D721Med (cell line): ENCODE data around the gene EID1.

ENCODE experiments used
- DNase-seq: peaks from one replicate; pipeline ENCODE4 v3.0.0; 2011; ENCODE audit warnings: low spot score; ENCODE audit not compliant: insufficient read length
- FAIRE-seq: peaks from 2 replicates; lab custom pipeline; 2011; peaks lifted over from hg19 to GRCh38; lab: Jason Lieb, UNC
- TF ChIP-seq, protein P1 (sequence below): IDR thresholded peaks from 2 replicates; pipeline ENCODE4 v1.5.1; 2012; ENCODE audit warnings: mild to moderate bottlenecking, control low read depth; ENCODE audit not compliant: insufficient read depth; ENCODE audit errors: missing control alignments

The EID1 gene, protein sequence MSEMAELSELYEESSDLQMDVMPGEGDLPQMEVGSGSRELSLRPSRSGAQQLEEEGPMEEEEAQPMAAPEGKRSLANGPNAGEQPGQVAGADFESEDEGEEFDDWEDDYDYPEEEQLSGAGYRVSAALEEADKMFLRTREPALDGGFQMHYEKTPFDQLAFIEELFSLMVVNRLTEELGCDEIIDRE

DNA sequence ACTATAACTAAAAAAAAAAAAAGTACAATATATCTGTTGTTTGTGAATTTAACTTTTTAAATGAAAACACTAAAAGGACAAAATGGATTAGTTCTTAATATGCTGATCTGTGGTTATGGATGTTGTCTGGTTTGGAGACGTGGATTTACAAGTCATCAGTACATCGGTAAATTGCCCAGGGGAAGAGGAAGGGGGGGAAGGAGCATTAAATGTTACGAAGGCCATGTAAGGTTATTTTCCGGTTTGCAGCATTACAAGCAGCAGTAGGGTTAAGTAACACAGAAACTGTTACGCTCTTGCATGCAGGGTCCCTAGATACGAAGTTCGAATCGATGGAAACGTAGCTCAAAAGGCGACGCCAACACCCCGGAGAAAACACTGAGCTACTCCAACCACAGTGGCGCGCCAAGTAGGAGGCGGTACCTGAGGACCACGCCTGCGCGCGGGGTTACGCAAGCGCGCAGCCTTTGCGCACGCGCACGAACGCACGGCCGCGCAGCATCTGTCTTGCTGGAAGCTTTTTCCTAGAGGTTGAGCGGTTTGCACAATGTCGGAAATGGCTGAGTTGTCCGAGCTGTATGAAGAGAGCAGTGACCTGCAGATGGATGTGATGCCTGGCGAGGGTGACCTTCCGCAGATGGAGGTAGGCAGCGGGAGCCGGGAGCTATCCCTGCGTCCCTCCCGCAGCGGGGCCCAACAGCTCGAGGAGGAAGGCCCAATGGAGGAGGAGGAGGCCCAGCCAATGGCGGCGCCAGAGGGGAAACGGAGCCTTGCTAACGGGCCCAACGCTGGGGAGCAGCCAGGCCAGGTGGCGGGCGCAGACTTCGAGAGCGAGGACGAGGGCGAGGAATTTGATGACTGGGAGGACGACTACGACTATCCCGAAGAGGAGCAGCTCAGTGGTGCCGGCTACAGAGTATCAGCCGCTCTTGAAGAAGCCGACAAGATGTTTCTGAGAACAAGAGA is at the start of gene EID1:
TSS of gene EID1 (plus strand) at position 505 of the 966 bp plus-strand sequence. CDS start at position 548, 43 bp downstream.
- FAIRE-seq, result no peak
- DNase-seq, result peak; percentile 61
- TF ChIP-seq, protein P1, sequence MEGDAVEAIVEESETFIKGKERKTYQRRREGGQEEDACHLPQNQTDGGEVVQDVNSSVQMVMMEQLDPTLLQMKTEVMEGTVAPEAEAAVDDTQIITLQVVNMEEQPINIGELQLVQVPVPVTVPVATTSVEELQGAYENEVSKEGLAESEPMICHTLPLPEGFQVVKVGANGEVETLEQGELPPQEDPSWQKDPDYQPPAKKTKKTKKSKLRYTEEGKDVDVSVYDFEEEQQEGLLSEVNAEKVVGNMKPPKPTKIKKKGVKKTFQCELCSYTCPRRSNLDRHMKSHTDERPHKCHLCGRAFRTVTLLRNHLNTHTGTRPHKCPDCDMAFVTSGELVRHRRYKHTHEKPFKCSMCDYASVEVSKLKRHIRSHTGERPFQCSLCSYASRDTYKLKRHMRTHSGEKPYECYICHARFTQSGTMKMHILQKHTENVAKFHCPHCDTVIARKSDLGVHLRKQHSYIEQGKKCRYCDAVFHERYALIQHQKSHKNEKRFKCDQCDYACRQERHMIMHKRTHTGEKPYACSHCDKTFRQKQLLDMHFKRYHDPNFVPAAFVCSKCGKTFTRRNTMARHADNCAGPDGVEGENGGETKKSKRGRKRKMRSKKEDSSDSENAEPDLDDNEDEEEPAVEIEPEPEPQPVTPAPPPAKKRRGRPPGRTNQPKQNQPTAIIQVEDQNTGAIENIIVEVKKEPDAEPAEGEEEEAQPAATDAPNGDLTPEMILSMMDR, result no peak

DNA sequence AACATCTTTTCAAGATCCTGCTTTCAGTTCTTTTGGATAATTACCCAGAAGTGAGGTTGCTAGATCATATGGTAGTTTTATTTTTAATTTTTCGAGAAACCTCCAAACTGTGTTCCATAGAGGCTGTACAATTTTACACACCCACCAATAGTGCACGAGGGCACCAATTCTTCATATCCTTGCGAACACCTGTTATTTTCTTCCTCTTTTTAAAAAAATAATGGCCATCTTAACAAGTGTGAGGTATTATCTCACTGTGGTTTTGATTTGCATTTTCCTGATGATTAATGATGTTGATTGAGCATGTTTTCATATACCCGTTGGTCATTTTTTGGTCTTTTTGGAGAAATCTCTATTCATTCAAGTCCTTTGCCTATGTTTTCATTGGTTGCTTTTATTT is 49.5 kb upstream of the EID1 start:
- TF ChIP-seq, protein P1, result no peak
- DNase-seq, result no peak
- FAIRE-seq, result no peak

DNA sequence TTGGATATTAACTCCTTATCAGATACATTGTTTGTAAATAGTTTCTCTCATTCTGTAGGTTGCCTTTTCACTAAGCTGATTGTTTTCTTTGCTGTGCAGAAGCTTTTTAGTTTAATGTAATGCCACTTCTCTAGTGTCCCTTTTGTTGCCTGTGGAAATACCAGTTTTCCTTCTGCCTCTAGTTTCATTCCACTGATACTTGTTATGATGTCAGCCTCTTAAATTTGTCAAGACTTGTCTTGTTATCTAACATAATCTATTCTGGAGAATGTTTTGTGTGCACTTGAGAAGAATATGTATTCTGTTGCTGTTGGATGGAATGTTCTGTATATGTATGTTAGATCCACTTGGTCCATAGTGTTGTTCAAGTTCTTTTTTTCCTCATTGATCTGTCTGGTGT is 49.0 kb upstream of the EID1 start:
- TF ChIP-seq, protein P1, result no peak
- FAIRE-seq (no peak), DNase-seq (no peak)

DNA sequence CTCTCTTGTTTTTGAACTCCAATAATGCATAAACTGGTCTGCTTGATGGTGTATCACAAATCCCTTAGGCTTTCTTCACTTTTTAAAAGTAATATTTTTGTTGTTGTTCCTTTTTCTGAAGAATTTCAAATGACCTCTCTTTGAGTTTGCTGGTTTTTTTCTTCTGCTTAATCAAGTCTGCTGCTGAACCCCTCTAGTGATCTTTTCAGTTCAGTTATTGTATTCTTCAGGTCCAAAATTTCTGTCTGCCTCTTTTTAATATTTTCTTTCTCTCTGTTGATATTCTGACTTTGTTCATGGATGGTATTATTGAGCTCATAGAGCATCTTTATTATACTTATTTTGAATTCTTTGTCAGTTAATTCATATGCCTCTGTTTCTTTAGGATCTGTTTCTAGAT is 45.3 kb upstream of the EID1 start:
- no peak for FAIRE-seq
- TF ChIP-seq, protein P1, result no peak
- no peak for DNase-seq

DNA sequence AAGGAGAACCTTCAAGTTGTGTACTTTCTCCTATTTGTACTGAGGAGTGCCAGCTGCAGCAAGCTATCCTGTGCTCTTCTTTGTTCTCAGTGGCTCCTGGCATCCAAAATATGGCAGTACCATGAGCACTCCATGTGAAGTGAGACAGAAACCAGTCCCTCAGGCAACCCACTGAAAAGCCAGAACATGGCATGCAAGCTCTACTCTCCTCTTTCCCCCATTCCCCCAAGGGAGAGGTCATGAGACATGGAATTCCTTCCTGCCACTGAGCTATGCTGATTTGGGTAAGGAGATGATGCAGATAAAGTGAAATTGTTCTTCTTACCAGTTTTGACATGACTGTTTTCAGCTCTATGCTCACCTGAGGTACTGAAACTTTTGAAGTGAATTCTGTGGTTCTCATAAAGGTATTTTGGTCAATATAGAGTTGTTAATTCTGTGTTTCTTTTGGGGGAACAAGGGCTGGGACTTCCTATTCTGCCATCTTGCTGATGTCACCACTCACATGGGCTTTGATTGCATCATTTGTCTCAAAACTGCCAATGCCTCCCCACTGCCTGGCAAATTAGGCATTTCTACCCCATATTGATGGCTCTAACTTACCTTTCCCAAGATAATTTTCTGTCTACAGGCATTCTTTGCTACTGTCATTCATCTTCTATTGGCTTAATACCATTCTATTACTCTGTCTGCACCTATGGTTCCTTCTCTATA is 44.3 kb upstream of the EID1 start:
- DNase-seq (no peak), FAIRE-seq (no peak)

DNA sequence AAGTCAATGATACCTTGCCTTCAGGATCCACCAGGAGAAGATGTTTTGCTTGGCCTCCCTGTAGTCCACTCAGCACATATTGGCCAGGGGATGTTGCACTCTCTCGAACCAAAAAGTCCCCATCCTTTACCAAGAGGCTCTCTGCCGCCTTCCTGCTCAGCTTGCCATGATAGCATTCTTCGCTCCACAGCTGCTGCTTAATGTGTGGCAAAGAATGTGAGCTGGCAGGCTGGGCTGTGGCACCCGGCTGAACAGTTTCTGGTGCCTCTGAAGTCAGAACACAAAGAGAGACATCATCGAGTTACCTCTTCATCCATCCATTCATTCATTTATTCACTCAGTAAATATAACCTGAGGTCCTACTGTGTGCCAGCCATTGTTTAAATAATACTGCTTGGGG is 43.2 kb upstream of the EID1 start:
- DNase-seq (no peak), FAIRE-seq (no peak)
- TF ChIP-seq, protein P1, result no peak

More for the DNA sequence above, 44.3 kb upstream of the EID1 start:
- TF ChIP-seq, protein P1, result no peak
